SKM-1 (cell line): ENCODE results near the gene TTLL10.
"Not testable (repeated sequence)": the region's sequence is repeated elsewhere in the genome, so short reads cannot be mapped to it uniquely, and the experiment has no call there.

Source experiments
- DNase-seq: peaks from one replicate; lab custom pipeline; 2025; ENCODE audit not compliant: unreplicated experiment; lab: John Stamatoyannopoulos, UW

The TTLL10 gene

GRCh38 chr1:1183833-1184775 is 10.4 kb downstream of the TTLL10 start:
- DNase-seq = no peak

- DNase-seq = no peak
Observed at GRCh38 chr1:1185101-1185765, 11.6 kb downstream of the TTLL10 start.

GRCh38 chr1:1187938-1188337 is 14.3 kb downstream of the TTLL10 start:
- DNase-seq = no peak

GRCh38 chr1:1189111-1189510 is 15.4 kb downstream of the TTLL10 start:
- no peak for DNase-seq

- DNase-seq = no peak
Observed at GRCh38 chr1:1191734-1192133, 18.1 kb downstream of the TTLL10 start.

- DNase-seq = no peak
Observed at GRCh38 chr1:1194723-1195122, 21.0 kb downstream of the TTLL10 start.

GRCh38 chr1:1195726-1196125 is 22.0 kb downstream of the TTLL10 start:
- DNase-seq = not testable (repeated sequence)

GRCh38 chr1:1196431-1197187 is 22.9 kb downstream of the TTLL10 start:
- no peak for DNase-seq

- DNase-seq = no peak
Observed at GRCh38 chr1:1197188-1197500, 23.5 kb downstream of the TTLL10 start.

GRCh38 chr1:1197551-1198422 is 24.1 kb downstream of the TTLL10 start:
- no peak for DNase-seq

- no peak for DNase-seq
Observed at GRCh38 chr1:1198423-1199140, 24.9 kb downstream of the TTLL10 start.

GRCh38 chr1:1199141-1199960 is 25.7 kb downstream of the TTLL10 start:
- DNase-seq = no peak

- DNase-seq = no peak
Observed at GRCh38 chr1:1199961-1200875, 26.5 kb downstream of the TTLL10 start.

GRCh38 chr1:1200876-1201810 is 27.5 kb downstream of the TTLL10 start:
- DNase-seq = no peak

GRCh38 chr1:1202831-1203560 is 29.3 kb downstream of the TTLL10 start:
- DNase-seq = no peak
